K562 (cell line): ENCODE data around the gene PTTG1IP. TPM values are rescaled to one million over a fixed set of nuclear protein-coding genes. Genes with fewer than 3 reads are reported as not detected.

Experiments
- BCOR ChIP-seq: fragments of 450-650 bp; IDR thresholded peaks from 2 replicates; pipeline ENCODE4 v1.6.1; 2016
- EWSR1 ChIP-seq: fragments of 450-650 bp; IDR thresholded peaks from 2 replicates; pipeline ENCODE4 v1.6.1; 2018; ENCODE audit warnings: borderline replicate concordance, mild to moderate bottlenecking, low read depth, moderate library complexity; ENCODE audit not compliant: partially characterized antibody
- FOXO4 ChIP-seq: fragments of 450-650 bp; formaldehyde crosslinking; IDR thresholded peaks from 2 replicates; pipeline ENCODE4 v1.4.0; 2020; ENCODE audit warnings: mild to moderate bottlenecking, moderate library complexity
- FOXP4 ChIP-seq: sonication (generic); formaldehyde crosslinking; IDR thresholded peaks from 2 replicates; pipeline ENCODE4 v1.8.0; 2022; ENCODE audit warnings: mild to moderate bottlenecking, missing genetic modification reagents, borderline replicate concordance
- GATAD2B ChIP-seq: fragments of 450-650 bp; IDR thresholded peaks from 2 replicates; pipeline ENCODE4 v1.6.1; 2017; ENCODE audit warnings: mild to moderate bottlenecking, borderline replicate concordance
- HNRNPLL ChIP-seq: fragments of 200-400 bp; formaldehyde crosslinking; IDR thresholded peaks from 2 replicates; pipeline ENCODE4 v1.6.1; 2017; ENCODE audit warnings: low read length, low read depth, mild to moderate bottlenecking; ENCODE audit not compliant: poor library complexity, severe bottlenecking
- IRF1 ChIP-seq: sonication (generic); formaldehyde crosslinking; IDR thresholded peaks from 2 replicates; pipeline ENCODE4 v1.8.0; 2022; ENCODE audit warnings: missing genetic modification reagents, mild to moderate bottlenecking, borderline replicate concordance
- MED1 ChIP-seq: sonication (generic); formaldehyde crosslinking; IDR thresholded peaks from 2 replicates; pipeline ENCODE4 v1.8.1; 2023; ENCODE audit warnings: missing genetic modification reagents, borderline replicate concordance
- NCOA6 ChIP-seq: fragments of 450-650 bp; IDR thresholded peaks from 2 replicates; pipeline ENCODE4 v1.6.1; 2017; ENCODE audit warnings: mild to moderate bottlenecking
- NKRF ChIP-seq: fragments of 450-650 bp; IDR thresholded peaks from 2 replicates; pipeline ENCODE4 v1.6.1; 2016; ENCODE audit warnings: borderline replicate concordance
- PCBP1 ChIP-seq: fragments of 200-400 bp; formaldehyde crosslinking; IDR thresholded peaks from 2 replicates; pipeline ENCODE4 v1.6.1; 2018; ENCODE audit warnings: mild to moderate bottlenecking, low read depth, low read length; ENCODE audit not compliant: poor library complexity, severe bottlenecking
- PRPF4 ChIP-seq: fragments of 200-400 bp; formaldehyde crosslinking; IDR thresholded peaks from one replicate; pipeline ENCODE4 v1.6.1; 2017; ENCODE audit warnings: low read length, low read depth, mild to moderate bottlenecking; ENCODE audit not compliant: insufficient read depth, poor library complexity, severe bottlenecking
- RBFOX2 ChIP-seq: fragments of 200-400 bp; formaldehyde crosslinking; IDR thresholded peaks from 2 replicates; pipeline ENCODE4 v1.6.1; 2017; ENCODE audit warnings: low read depth, mild to moderate bottlenecking, low read length, moderate library complexity
- RNF2 ChIP-seq: sonication (generic); IDR thresholded peaks from 2 replicates; pipeline ENCODE4 v1.6.1; 2016
- SLC30A9 ChIP-seq: fragments of 250-450 bp; sonication (Bioruptor Pico); IDR thresholded peaks from 2 replicates; pipeline ENCODE4 v1.8.0; 2022; ENCODE audit warnings: mild to moderate bottlenecking, moderate library complexity
- SMARCB1 ChIP-seq: IDR thresholded peaks from 2 replicates; pipeline ENCODE4 v1.6.1; 2011; ENCODE audit warnings: improper control_type of control experiment, low read depth; ENCODE audit not compliant: insufficient read length
- SPI1 ChIP-seq: IDR thresholded peaks from 2 replicates; pipeline ENCODE4 v1.6.1; 2011; ENCODE audit warnings: low read depth, low read length, control low read depth, borderline replicate concordance
- SRF ChIP-seq, 2 experiments: fragments of 250-450, 450-650 bp in 1 of 2; sonication (Bioruptor Pico) in 1 of 2; sonication (generic) in 1 of 2; formaldehyde crosslinking; IDR thresholded peaks; 2 replicates each; pipeline versions ENCODE4 v1.5.0 to v1.5.1; 2020 to 2022; ENCODE audit warnings: mild to moderate bottlenecking in 1 of 2, missing genetic modification reagents in 1 of 2
- TRIM28 ChIP-seq: fragments of 450-650 bp; IDR thresholded peaks from 2 replicates; pipeline ENCODE4 v1.6.1; 2017
- ZBED1 ChIP-seq: IDR thresholded peaks from 2 replicates; pipeline ENCODE4 v1.6.1; 2014
- ZFP1 ChIP-seq: fragments of 450-650 bp; formaldehyde crosslinking; IDR thresholded peaks from 2 replicates; pipeline ENCODE4 v1.4.0; 2020; ENCODE audit warnings: mild to moderate bottlenecking, mixed read lengths
- ZNF511 ChIP-seq: sonication (generic); formaldehyde crosslinking; IDR thresholded peaks from 2 replicates; pipeline ENCODE4 v1.8.0; 2022; ENCODE audit warnings: mild to moderate bottlenecking, missing genetic modification reagents
- polyA plus RNA-seq, 8 experiments: library from polyadenylated mRNA; depleted of rRNA in 4 of 8; stranded (reverse) in 5 of 8; unstranded in 3 of 8; fragments of >200 nt; fragmentation: Nextera tagmentation in 2 of 8; fragmentation: Illumina TruSeq in 1 of 8; extraction: Ambion mirVana in 2 of 8; extraction: Trizol in 1 of 8; gene quantifications; 2 replicates each; pipeline versions ENCODE4 v1.2.1 to v1.2.3, GENCODE V29; 2011 to 2014; ENCODE audit warnings: inconsistent platforms in 1 of 8, missing spikeins in 1 of 8
- total RNA-seq, 7 experiments: library from RNA; depleted of rRNA in 6 of 7; stranded (reverse); fragments of >200 nt in 6 of 7; fragmentation: Illumina TruSeq in 2 of 7; extraction: Trizol in 2 of 7; gene quantifications; 2 replicates each; pipeline versions ENCODE4 v1.2.1 to v1.2.3, GENCODE V29; 2011 to 2021; ENCODE audit warnings: low replicate concordance in 1 of 7

Gene PTTG1IP
- total and polyA plus RNA-seq, 9 of the 15 experiments (the other 6 are each of a cell fraction or from before 2014, with no cell fraction given) = 5.0 to 99.3 (median 82.4) TPM

- TF ChIP-seq SLC30A9 (CRISPR knock-in tag) (no peak), TRIM28 (no peak), IRF1 (CRISPR knock-in tag) (no peak), PCBP1 (no peak), FOXO4 (CRISPR knock-in tag) (no peak), MED1 (CRISPR knock-in tag) (no peak), HNRNPLL (no peak), RBFOX2 (no peak), PRPF4 (no peak), SRF (CRISPR knock-in tag; IDR thresholded peaks at IDR 0.05) (no peak; a peak in 1 of 4 replicates), FOXP4 (CRISPR knock-in tag) (no peak), NCOA6 (no peak), NKRF (no peak), SMARCB1 (no peak), ZFP1 (no peak), RNF2 (peak; percentile 90; the same call in 1 of the 2 replicates), ZBED1 (no peak), GATAD2B (no peak), EWSR1 (no peak), ZNF511 (no peak; the same call in 1 of the 2 replicates), BCOR (no peak), SPI1 (no peak)
Measured at GRCh38 chr21:44834951-44835646, 38.4 kb downstream of the PTTG1IP start (continued).
